ENCODE results near the gene GABBR2.

DNA sequence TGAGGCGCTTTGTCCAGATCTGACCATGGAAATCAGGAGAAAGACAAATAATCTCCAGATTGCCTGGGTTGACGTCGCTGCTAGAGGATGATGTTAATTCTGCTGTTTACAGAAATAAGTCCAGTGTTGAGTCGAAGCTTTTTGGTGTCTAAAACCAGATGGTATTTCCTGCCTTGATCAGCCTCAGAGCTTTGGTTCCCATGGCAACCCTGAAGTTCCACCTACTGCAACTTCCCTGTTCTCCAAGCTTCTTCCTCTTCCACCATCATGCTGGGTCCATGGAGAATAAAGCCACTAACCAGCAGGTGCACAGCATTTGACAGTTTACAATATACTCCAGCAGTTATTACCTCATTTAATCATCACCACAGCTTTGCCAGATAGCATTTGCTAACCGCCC is 18.0 kb upstream of the GABBR2 start:
- TF ChIP-seq CTCF (IDR thresholded peaks at IDR 0.05) (no peak), POLR2A (IDR thresholded peaks at IDR 0.05) (no peak), EP300 (IDR thresholded peaks at IDR 0.05) (no peak), POLR2AphosphoS5 (IDR thresholded peaks at IDR 0.05) (no peak)

All from suprapubic skin (tissue), 4 donors.